SU-DHL-6 (cell line): ENCODE results near the gene NOBOX.
"Not testable (repeated sequence)": the region's sequence is repeated elsewhere in the genome, so short reads cannot be mapped to it uniquely, and the experiment has no call there.

Source experiments
- H2AFZ ChIP-seq: fragments of 200-600 bp; sonication (generic); 2 replicates; pipeline ENCODE4 v1.6.1; 2014; ENCODE audit warnings: low read depth, mild to moderate bottlenecking, moderate library complexity, mixed read lengths, antibody characterized with exemption, low read length; ENCODE audit not compliant: severe bottlenecking
- H3F3A ChIP-seq: fragments of 200-600 bp; shearing (Covaris generic); 2 replicates; pipeline ENCODE4 v1.6.0; 2016; ENCODE audit warnings: antibody characterized with exemption, mild to moderate bottlenecking; ENCODE audit not compliant: insufficient read depth
- H3K27ac ChIP-seq: fragments of 200-600 bp; sonication (generic); 2 replicates; pipeline ENCODE4 v1.5.1; 2016; ENCODE audit warnings: low read depth, mild to moderate bottlenecking, low read length, moderate library complexity, mixed read lengths
- H3K27me3 ChIP-seq: fragments of 200-600 bp; sonication (generic), shearing (Covaris generic); 2 replicates; pipeline ENCODE4 v1.6.0; 2014; ENCODE audit warnings: mild to moderate bottlenecking, low read length
- H3K36me3 ChIP-seq: fragments of 200-600 bp; sonication (generic); 2 replicates; pipeline ENCODE4 v1.6.1; 2014; ENCODE audit warnings: mild to moderate bottlenecking, low read length, mixed read lengths
- H3K4me2 ChIP-seq: fragments of 300-600, 200-600 bp; shearing (Covaris generic), sonication (generic); 2 replicates; pipeline ENCODE4 v1.6.0; 2014; ENCODE audit warnings: low read length, low read depth, mild to moderate bottlenecking; ENCODE audit not compliant: poor library complexity, severe bottlenecking
- H3K4me3 ChIP-seq: fragments of 200-600 bp; sonication (generic); 2 replicates; pipeline ENCODE4 v1.5.1; 2014; ENCODE audit warnings: antibody characterized with exemption, low read length, mild to moderate bottlenecking, mixed read lengths; ENCODE audit not compliant: insufficient read depth, poor library complexity, severe bottlenecking
- H3K79me2 ChIP-seq: fragments of 200-600 bp; sonication (generic); 2 replicates; pipeline ENCODE4 v1.6.1; 2014; ENCODE audit warnings: mild to moderate bottlenecking, low read length, moderate library complexity; ENCODE audit not compliant: insufficient read depth
- H3K9ac ChIP-seq: fragments of 200-600 bp; sonication (generic); 2 replicates; pipeline ENCODE4 v1.7.0; 2014; ENCODE audit warnings: mild to moderate bottlenecking, low read length
- H3K9me2 ChIP-seq: fragments of 200-600 bp; sonication (generic); replicated peaks from 2 replicates; pipeline ENCODE4 v1.6.1; 2014; ENCODE audit warnings: low read length; ENCODE audit not compliant: insufficient read depth
- H3K9me3 ChIP-seq: fragments of 200-600 bp; sonication (generic); 2 replicates; pipeline ENCODE4 v1.6.1; 2014; ENCODE audit warnings: low read length, mixed read lengths; ENCODE audit not compliant: insufficient read depth
- H4K20me1 ChIP-seq: fragments of 200-600 bp; sonication (generic); 2 replicates; pipeline ENCODE4 v1.6.1; 2014; ENCODE audit warnings: low read depth, mild to moderate bottlenecking, antibody characterized with exemption, low read length, moderate library complexity, mixed read lengths

NOBOX gene

GRCh38 chr7:144355176-144355822, 48.2 kb downstream of the NOBOX start, which contains the start of gene ARHGEF5:
Gene ARHGEF5, plus strand, starts transcription at chr7:144355402. Its CDS starts 7,268 bp downstream, at chr7:144362670.
- H3K36me3 ChIP-seq, H3K79me2 ChIP-seq, H2AFZ ChIP-seq, H3K9me3 ChIP-seq, H3K27me3 ChIP-seq, H3F3A ChIP-seq, H3K9me2 ChIP-seq, H4K20me1 ChIP-seq, H3K9ac ChIP-seq, H3K4me2 ChIP-seq, H3K4me3 ChIP-seq, H3K27ac ChIP-seq: not testable (repeated sequence)

GRCh38 chr7:144351667-144352066, 51.8 kb downstream of the NOBOX start:
- not testable (repeated sequence) for H3K9ac ChIP-seq, H2AFZ ChIP-seq, H3K4me3 ChIP-seq, H3K79me2 ChIP-seq, H3K9me2 ChIP-seq, H3K9me3 ChIP-seq, H3F3A ChIP-seq, H3K4me2 ChIP-seq, H3K36me3 ChIP-seq, H4K20me1 ChIP-seq, H3K27ac ChIP-seq, H3K27me3 ChIP-seq

- not testable (repeated sequence) for H4K20me1 ChIP-seq, H2AFZ ChIP-seq, H3K4me2 ChIP-seq, H3K4me3 ChIP-seq, H3K27ac ChIP-seq, H3K9me3 ChIP-seq, H3K9me2 ChIP-seq, H3K79me2 ChIP-seq, H3K36me3 ChIP-seq, H3F3A ChIP-seq, H3K27me3 ChIP-seq, H3K9ac ChIP-seq
Measured at GRCh38 chr7:144348625-144349024, 54.9 kb downstream of the NOBOX start.
